ENCODE results near the gene RPL22.

RPL22 gene

DNA sequence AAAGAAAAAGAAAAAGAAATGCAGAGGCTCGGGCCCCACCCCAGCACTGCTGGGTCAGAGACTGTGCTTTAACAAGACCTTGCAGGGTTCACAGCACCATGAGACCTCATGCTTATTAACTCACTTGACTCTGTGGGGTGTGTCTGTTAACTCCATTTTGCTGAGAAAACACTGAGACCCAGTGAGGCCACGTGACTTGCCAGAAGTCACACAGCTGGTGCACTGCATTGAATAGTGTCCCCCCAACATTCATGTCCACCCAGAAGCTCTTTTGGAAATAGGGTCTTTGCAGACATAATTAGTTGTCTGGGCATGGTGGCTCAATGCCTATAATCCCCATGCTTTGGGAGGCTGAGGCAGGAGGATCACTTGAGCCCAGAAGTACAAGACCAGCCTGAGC is 59.0 kb downstream of the RPL22 start:
- DNase-seq (ENCODE audit: extremely low spot score, insufficient read length, low read depth) (no peak), FAIRE-seq (no peak)

DNA sequence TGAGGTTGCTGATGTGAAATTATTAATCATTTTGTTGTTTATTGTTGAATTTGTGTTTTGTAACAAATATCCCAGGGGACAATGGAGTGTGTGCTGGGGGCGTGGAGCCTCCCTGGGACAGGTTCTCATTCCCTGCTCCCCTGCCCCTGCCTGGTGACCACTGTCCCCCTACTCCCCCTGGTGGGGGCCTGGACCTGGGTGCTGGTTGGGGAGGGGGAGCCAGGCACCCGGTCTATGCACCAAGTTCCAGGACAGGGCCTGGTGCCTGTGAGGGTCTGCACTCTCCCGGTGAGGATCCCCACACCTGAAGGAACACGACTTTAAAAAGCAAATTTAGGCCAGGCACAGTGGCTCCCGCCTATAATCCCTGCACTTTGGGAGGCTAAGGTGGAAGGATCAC is 61.6 kb downstream of the RPL22 start:
- FAIRE-seq: no peak
- no peak for DNase-seq (ENCODE audit: extremely low spot score, insufficient read length, low read depth)

DNA sequence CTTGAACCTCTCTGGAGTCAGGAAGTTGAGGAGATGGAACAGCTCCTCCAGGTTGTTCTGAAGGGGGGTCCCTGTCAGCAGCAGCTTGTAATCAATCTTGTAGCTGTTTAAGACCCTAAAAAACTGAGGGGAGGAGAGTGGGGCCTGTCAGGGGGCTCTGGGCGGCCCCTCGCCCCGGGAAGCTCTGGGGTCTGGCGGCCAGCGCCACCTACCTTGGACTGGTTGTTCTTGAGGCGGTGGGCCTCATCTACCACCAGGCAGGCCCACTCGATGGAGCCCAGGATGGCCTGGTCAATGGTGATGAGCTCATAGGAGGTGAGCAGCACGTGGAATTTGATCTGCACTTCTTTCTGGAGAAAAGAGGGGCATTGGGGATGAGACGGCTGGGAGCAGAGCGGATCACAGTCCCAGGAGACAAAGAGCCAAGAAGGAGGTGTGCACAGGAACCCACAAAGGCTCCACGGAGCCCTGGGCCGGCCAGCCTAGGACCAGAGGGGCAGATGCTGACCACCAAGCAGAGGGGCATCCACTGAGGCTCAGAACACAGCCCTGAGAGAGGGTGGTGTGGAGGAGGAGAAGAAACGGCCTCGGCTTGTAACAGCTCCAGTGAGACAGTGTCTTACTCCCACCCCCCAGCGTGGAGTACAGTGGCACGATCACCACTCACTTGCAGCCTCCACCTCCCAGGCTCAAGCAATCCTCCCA is 62.7 kb downstream of the RPL22 start:
- DNase-seq (ENCODE audit: extremely low spot score, insufficient read length, low read depth) (no peak), FAIRE-seq (no peak)

Measured in GM18507 (cell line).